ENCODE results near the gene ZNF227. TPM values are rescaled to one million over a fixed set of nuclear protein-coding genes. Genes with fewer than 3 reads are reported as not detected.
A peak's percentile ranks its signal among the peaks of the same experiment; 100 is the strongest.
"Not testable (repeated sequence)": the region's sequence is repeated elsewhere in the genome, so short reads cannot be mapped to it uniquely, and the experiment has no call there.

The ZNF227 gene
- total and polyA plus RNA-seq, 9 donors: 11.1 to 18.9 (median 13.0) TPM

- peaks cover 9% of the 10 kb centered on the region for H3K9me3 ChIP-seq (replicated peaks; ENCODE audit: control insufficient read depth, low read depth, low read length)
- no peak overlapping the region for H3K4me3 ChIP-seq (ENCODE audit: low read length)
- no peaks in the 10 kb centered on the region for H3K36me3 ChIP-seq (ENCODE audit: control insufficient read depth, insufficient read depth, low read length)
- no peaks in the 10 kb centered on the region for H3K4me1 ChIP-seq (ENCODE audit: control insufficient read depth, insufficient read depth, low read length)
- 63% methylated on average over 3 of the region's 5 CpGs for WGBS (ENCODE audit: insufficient coverage)
- no peak overlapping the region for H3K27ac ChIP-seq (ENCODE audit: low read length)
- H3K27me3 ChIP-seq (ENCODE audit: control insufficient read depth, insufficient read depth, low read length): no peaks in the 10 kb centered on the region
- DNase-seq: no peak
Measured at GRCh38 chr19:44192127-44192526, 20.2 kb upstream of the ZNF227 start.

GRCh38 chr19:44196772-44197171, 15.6 kb upstream of the ZNF227 start:
- peaks cover 6% of the 10 kb centered on the region for H3K9me3 ChIP-seq (replicated peaks; ENCODE audit: control insufficient read depth, low read depth, low read length)
- no peak overlapping the region for H3K4me3 ChIP-seq (ENCODE audit: low read length)
- no peak overlapping the region for H3K27ac ChIP-seq (ENCODE audit: low read length)
- DNase-seq: no peak
- no peaks in the 10 kb centered on the region for H3K4me1 ChIP-seq (ENCODE audit: control insufficient read depth, insufficient read depth, low read length)
- H3K27me3 ChIP-seq (ENCODE audit: control insufficient read depth, insufficient read depth, low read length): no peaks in the 10 kb centered on the region
- no peaks in the 10 kb centered on the region for H3K36me3 ChIP-seq (ENCODE audit: control insufficient read depth, insufficient read depth, low read length)

- Histone ChIP-seq H3K27ac (ENCODE audit: low read length) (no peak overlapping the region), H3K4me3 (ENCODE audit: low read length) (no peak overlapping the region), H3K36me3 (ENCODE audit: control insufficient read depth, insufficient read depth, low read length) (no peaks in the 10 kb centered on the region), H3K4me1 (ENCODE audit: control insufficient read depth, insufficient read depth, low read length) (no peaks in the 10 kb centered on the region), H3K9me3 (replicated peaks; ENCODE audit: control insufficient read depth, low read depth, low read length) (peaks cover 4% of the 10 kb centered on the region), H3K27me3 (ENCODE audit: control insufficient read depth, insufficient read depth, low read length) (no peaks in the 10 kb centered on the region)
- WGBS (ENCODE audit: insufficient coverage): no CpG with 5 or more reads among the region's 1 CpG
- no peak for DNase-seq
Measured at GRCh38 chr19:44202470-44202869, 9.9 kb upstream of the ZNF227 start.

- H3K27ac ChIP-seq (ENCODE audit: low read length): no peak overlapping the region
- H3K36me3 ChIP-seq (ENCODE audit: control insufficient read depth, insufficient read depth, low read length): no peaks in the 10 kb centered on the region
- no peaks in the 10 kb centered on the region for H3K27me3 ChIP-seq (ENCODE audit: control insufficient read depth, insufficient read depth, low read length)
- no peak for DNase-seq
- WGBS (ENCODE audit: insufficient coverage): no CpG with 5 or more reads among the region's 2 CpGs
- H3K4me3 ChIP-seq (ENCODE audit: low read length): no peak overlapping the region
- peaks cover 4% of the 10 kb centered on the region for H3K9me3 ChIP-seq (replicated peaks; ENCODE audit: control insufficient read depth, low read depth, low read length)
- no peaks in the 10 kb centered on the region for H3K4me1 ChIP-seq (ENCODE audit: control insufficient read depth, insufficient read depth, low read length)
Measured at GRCh38 chr19:44202974-44203373, 9.4 kb upstream of the ZNF227 start.

- not testable (repeated sequence) for H3K4me1 ChIP-seq (ENCODE audit: control insufficient read depth, insufficient read depth, low read length); DNase-seq; H3K36me3 ChIP-seq (ENCODE audit: control insufficient read depth, insufficient read depth, low read length); H3K9me3 ChIP-seq (replicated peaks; ENCODE audit: control insufficient read depth, low read depth, low read length); H3K27me3 ChIP-seq (ENCODE audit: control insufficient read depth, insufficient read depth, low read length); H3K4me3 ChIP-seq (ENCODE audit: low read length); H3K27ac ChIP-seq (ENCODE audit: low read length)
- 90% methylated on average over 20 of the region's 31 CpGs for WGBS (ENCODE audit: insufficient coverage)
Measured at GRCh38 chr19:44203877-44204276, 8.5 kb upstream of the ZNF227 start.

- no peak overlapping the region for H3K27ac ChIP-seq (ENCODE audit: low read length)
- H3K4me1 ChIP-seq (ENCODE audit: control insufficient read depth, insufficient read depth, low read length): no peaks in the 10 kb centered on the region
- H3K9me3 ChIP-seq (replicated peaks; ENCODE audit: control insufficient read depth, low read depth, low read length): peaks cover 4% of the 10 kb centered on the region
- no peak overlapping the region for H3K4me3 ChIP-seq (ENCODE audit: low read length)
- WGBS (ENCODE audit: insufficient coverage): no CpG with 5 or more reads among the region's 2 CpGs
- DNase-seq: no peak
- H3K36me3 ChIP-seq (ENCODE audit: control insufficient read depth, insufficient read depth, low read length): no peaks in the 10 kb centered on the region
- H3K27me3 ChIP-seq (ENCODE audit: control insufficient read depth, insufficient read depth, low read length): no peaks in the 10 kb centered on the region
Measured at GRCh38 chr19:44204772-44205171, 7.6 kb upstream of the ZNF227 start.

GRCh38 chr19:44207126-44207803, 5.1 kb upstream of the ZNF227 start:
- Histone ChIP-seq H3K36me3 (ENCODE audit: control insufficient read depth, insufficient read depth, low read length) (no peaks in the 10 kb centered on the region), H3K4me1 (ENCODE audit: control insufficient read depth, insufficient read depth, low read length) (no peaks in the 10 kb centered on the region), H3K4me3 (ENCODE audit: low read length) (peak overlapping the region; percentile 86), H3K27ac (ENCODE audit: low read length) (peak overlapping the region; percentile 99), H3K9me3 (replicated peaks; ENCODE audit: control insufficient read depth, low read depth, low read length) (peaks cover 4% of the 10 kb centered on the region), H3K27me3 (ENCODE audit: control insufficient read depth, insufficient read depth, low read length) (no peaks in the 10 kb centered on the region)
- whole genome bisulfite sequencing (ENCODE audit: insufficient coverage): 8% methylated on average over 21 of the region's 26 CpGs
- DNase-seq: peak; percentile 98

GRCh38 chr19:44212866-44213346, 574 bp downstream of the ZNF227 start:
- DNase-seq: peak; percentile 49

GRCh38 chr19:44219926-44220325, 7.6 kb downstream of the ZNF227 start:
- not testable (repeated sequence) for DNase-seq; H3K27me3 ChIP-seq (ENCODE audit: control insufficient read depth, insufficient read depth, low read length); H3K4me3 ChIP-seq (ENCODE audit: low read length); H3K27ac ChIP-seq (ENCODE audit: low read length); H3K4me1 ChIP-seq (ENCODE audit: control insufficient read depth, insufficient read depth, low read length); H3K9me3 ChIP-seq (replicated peaks; ENCODE audit: control insufficient read depth, low read depth, low read length)
- no CpG with 5 or more reads among the region's 3 CpGs for WGBS (ENCODE audit: insufficient coverage)
- peaks cover 19% of the 10 kb centered on the region for H3K36me3 ChIP-seq (ENCODE audit: control insufficient read depth, insufficient read depth, low read length)

More at GRCh38 chr19:44212866-44213346, 574 bp downstream of the ZNF227 start:
- Histone ChIP-seq H3K27me3 (ENCODE audit: control insufficient read depth, insufficient read depth, low read length) (no peaks in the 10 kb centered on the region), H3K4me3 (ENCODE audit: low read length) (peak overlapping the region; percentile 97), H3K9me3 (replicated peaks; ENCODE audit: control insufficient read depth, low read depth, low read length) (no peaks in the 10 kb centered on the region), H3K4me1 (ENCODE audit: control insufficient read depth, insufficient read depth, low read length) (peaks cover 2% of the 10 kb centered on the region), H3K27ac (ENCODE audit: low read length) (peak overlapping the region; percentile 95), H3K36me3 (ENCODE audit: control insufficient read depth, insufficient read depth, low read length) (peaks cover 20% of the 10 kb centered on the region)
- 0% methylated on average over 2 of the region's 15 CpGs for WGBS (ENCODE audit: insufficient coverage)

GRCh38 chr19:44220761-44221160, 8.4 kb downstream of the ZNF227 start:
- DNase-seq; H3K9me3 ChIP-seq (replicated peaks; ENCODE audit: control insufficient read depth, low read depth, low read length); H3K27ac ChIP-seq (ENCODE audit: low read length); H3K27me3 ChIP-seq (ENCODE audit: control insufficient read depth, insufficient read depth, low read length); H3K4me3 ChIP-seq (ENCODE audit: low read length); H3K4me1 ChIP-seq (ENCODE audit: control insufficient read depth, insufficient read depth, low read length): not testable (repeated sequence)
- no CpG with 5 or more reads among the region's 6 CpGs for WGBS (ENCODE audit: insufficient coverage)
- peaks cover 17% of the 10 kb centered on the region for H3K36me3 ChIP-seq (ENCODE audit: control insufficient read depth, insufficient read depth, low read length)

GRCh38 chr19:44221291-44221690, 9.0 kb downstream of the ZNF227 start:
- not testable (repeated sequence) for H3K27ac ChIP-seq (ENCODE audit: low read length); H3K27me3 ChIP-seq (ENCODE audit: control insufficient read depth, insufficient read depth, low read length); DNase-seq; H3K4me1 ChIP-seq (ENCODE audit: control insufficient read depth, insufficient read depth, low read length); H3K4me3 ChIP-seq (ENCODE audit: low read length); H3K9me3 ChIP-seq (replicated peaks; ENCODE audit: control insufficient read depth, low read depth, low read length)
- H3K36me3 ChIP-seq (ENCODE audit: control insufficient read depth, insufficient read depth, low read length): peaks cover 17% of the 10 kb centered on the region
- WGBS (ENCODE audit: insufficient coverage): no CpG with 5 or more reads among the region's 3 CpGs

All from muscle of leg (tissue), 11 donors.